HEK293 (cell line): ENCODE data around the gene MLLT10.

ENCODE experiments used
- CTCF ChIA-PET: fragments of 350-600 bp; formaldehyde crosslinking; extraction: SDS; loops from one replicate; lab custom pipeline; 2021; ENCODE audit warnings: antibody characterized with exemption; lab: Yijun Ruan, JAX
- POLR2A ChIA-PET: fragments of 300-600 bp; formaldehyde crosslinking; extraction: SDS; loops from one replicate; lab custom pipeline; 2020; ENCODE audit warnings: antibody characterized with exemption, inconsistent platforms; lab: Yijun Ruan, JAX
- H3K27ac ChIP-seq: fragments of 200-500 bp; sonication (Bioruptor generic); 2 replicates; pipeline ENCODE4 v1.5.1; 2014; ENCODE audit warnings: low read depth, low read length, control low read depth, inconsistent platforms; ENCODE audit errors: extremely low read depth
- H3K36me3 ChIP-seq, 2 experiments: fragments of 200-500 bp in 1 of 2; sonication (Bioruptor generic) in 1 of 2; 1 replicate in 1 of 2; 2 replicates in 1 of 2; pipeline ENCODE4 v1.5.1; 2014 to 2017; ENCODE audit warnings: inconsistent platforms in 2 of 2, low read length in 2 of 2; ENCODE audit not compliant: control insufficient read depth in 2 of 2, insufficient read depth in 1 of 2
- H3K4me1 ChIP-seq: fragments of 200-500 bp; sonication (Bioruptor generic); 2 replicates; pipeline ENCODE4 v1.5.1; 2014; ENCODE audit warnings: mild to moderate bottlenecking, low read length, inconsistent platforms; ENCODE audit not compliant: control insufficient read depth, insufficient read depth
- H3K4me3 ChIP-seq: 2 replicates; pipeline ENCODE4 v1.5.1; 2011; ENCODE audit warnings: low read depth, mild to moderate bottlenecking, control low read depth, low read length, moderate library complexity
- H3K9me3 ChIP-seq: fragments of 200-500 bp; sonication (Bioruptor generic); 2 replicates; pipeline ENCODE4 v1.5.1; 2014; ENCODE audit warnings: low read depth, low read length, inconsistent platforms; ENCODE audit not compliant: control insufficient read depth, insufficient read depth
- ATF2 ChIP-seq: fragments of 450-650 bp; formaldehyde crosslinking; IDR thresholded peaks from 2 replicates; pipeline ENCODE4 v1.5.1; 2016; ENCODE audit warnings: missing biosample characterization, missing genetic modification characterization, low read depth
- HIC1 ChIP-seq: fragments of 450-650 bp; formaldehyde crosslinking; IDR thresholded peaks from 2 replicates; pipeline ENCODE4 v1.5.1; 2016; ENCODE audit warnings: missing biosample characterization, missing genetic modification characterization
- OSR2 ChIP-seq: fragments of 450-650 bp; formaldehyde crosslinking; IDR thresholded peaks from 2 replicates; pipeline ENCODE4 v1.5.1; 2016; ENCODE audit warnings: missing biosample characterization, missing genetic modification characterization
- PRDM1 ChIP-seq: fragments of 450-650 bp; formaldehyde crosslinking; IDR thresholded peaks from 2 replicates; pipeline ENCODE4; 2016; ENCODE audit warnings: missing biosample characterization, missing genetic modification characterization
- PRDM4 ChIP-seq: fragments of 450-650 bp; formaldehyde crosslinking; IDR thresholded peaks from 2 replicates; pipeline ENCODE4 v1.5.1; 2017; ENCODE audit warnings: missing biosample characterization, missing genetic modification characterization
- SP2 ChIP-seq: fragments of 450-650 bp; formaldehyde crosslinking; IDR thresholded peaks from 2 replicates; pipeline ENCODE4 v1.5.1; 2016; ENCODE audit warnings: missing biosample characterization, missing genetic modification characterization
- SP7 ChIP-seq: fragments of 450-650 bp; formaldehyde crosslinking; IDR thresholded peaks from 2 replicates; pipeline ENCODE4 v1.5.1; 2016; ENCODE audit warnings: missing biosample characterization, missing genetic modification characterization
- TCF7L2 ChIP-seq: IDR thresholded peaks from 2 replicates; pipeline ENCODE4 v1.6.1; 2011; ENCODE audit warnings: low read depth, mild to moderate bottlenecking, inconsistent platforms, low read length, moderate library complexity, borderline replicate concordance
- WT1 ChIP-seq: fragments of 450-650 bp; formaldehyde crosslinking; IDR thresholded peaks from 2 replicates; pipeline ENCODE4 v1.5.1; 2016; ENCODE audit warnings: missing biosample characterization, missing genetic modification characterization
- ZBTB17 ChIP-seq: fragments of 450-650 bp; formaldehyde crosslinking; IDR thresholded peaks from 2 replicates; pipeline ENCODE4 v1.5.1; 2016; ENCODE audit warnings: missing biosample characterization, missing genetic modification characterization
- ZNF16 ChIP-seq: fragments of 450-650 bp; formaldehyde crosslinking; IDR thresholded peaks from 2 replicates; pipeline ENCODE4 v1.5.1; 2016; ENCODE audit warnings: low read depth, missing biosample characterization, missing genetic modification characterization
- ZNF202 ChIP-seq: fragments of 450-650 bp; formaldehyde crosslinking; IDR thresholded peaks from 2 replicates; pipeline ENCODE4 v1.5.1; 2016; ENCODE audit warnings: missing biosample characterization, missing genetic modification characterization, borderline replicate concordance
- ZNF335 ChIP-seq: fragments of 450-650 bp; formaldehyde crosslinking; conservative IDR thresholded peaks from 2 replicates; pipeline ENCODE4 v1.5.1; 2016; ENCODE audit warnings: missing biosample characterization, missing genetic modification characterization
- ZNF354C ChIP-seq: fragments of 450-650 bp; formaldehyde crosslinking; IDR thresholded peaks from 2 replicates; pipeline ENCODE4 v1.5.1; 2016; ENCODE audit warnings: missing biosample characterization, missing genetic modification characterization, low read depth, borderline replicate concordance
- ZNF433 ChIP-seq: fragments of 450-650 bp; formaldehyde crosslinking; IDR thresholded peaks from 2 replicates; pipeline ENCODE4 v1.5.1; 2016; ENCODE audit warnings: missing biosample characterization, missing genetic modification characterization, low read depth
- ZNF518A ChIP-seq: fragments of 450-650 bp; formaldehyde crosslinking; conservative IDR thresholded peaks from 2 replicates; pipeline ENCODE4 v1.5.1; 2016; ENCODE audit warnings: low read depth, missing biosample characterization, missing genetic modification characterization
- ZNF558 ChIP-seq: fragments of 450-650 bp; formaldehyde crosslinking; IDR thresholded peaks from 2 replicates; pipeline ENCODE4 v1.5.1; 2016; ENCODE audit warnings: missing biosample characterization, missing genetic modification characterization
- ZNF571 ChIP-seq: fragments of 450-650 bp; formaldehyde crosslinking; IDR thresholded peaks from 2 replicates; pipeline ENCODE4 v1.5.0; 2017; ENCODE audit warnings: missing biosample characterization, missing genetic modification characterization
- ZNF792 ChIP-seq: fragments of 450-650 bp; formaldehyde crosslinking; IDR thresholded peaks from 2 replicates; pipeline ENCODE4 v1.5.1; 2016; ENCODE audit warnings: missing biosample characterization, missing genetic modification characterization
- ZNF843 ChIP-seq: fragments of 450-650 bp; formaldehyde crosslinking; IDR thresholded peaks from 2 replicates; pipeline ENCODE4 v1.5.1; 2016; ENCODE audit warnings: missing biosample characterization, missing genetic modification characterization

The MLLT10 gene

GRCh38 chr10:21487416-21488180 is 46.4 kb upstream of the MLLT10 start:
- Histone ChIP-seq H3K4me3 (no peak overlapping the region), H3K4me1 (peaks cover 9% of the 10 kb centered on the region), H3K27ac (no peak overlapping the region), H3K36me3 (no peaks in the 10 kb centered on the region), H3K9me3 (no peaks in the 10 kb centered on the region)
- POLR2A ChIA-PET = interaction anchor here (0.7 kb wide), 2 partner anchors 132 to 202 kb away, joined by 3 read pairs; no protein-coding TSS in a partner anchor
- no peak for TF ChIP-seq PRDM4 (tag by site-specific recombination)
- no peak for TF ChIP-seq ZNF843
- TF ChIP-seq ATF2 = no peak
- TF ChIP-seq OSR2 = no peak
- TF ChIP-seq ZNF433 (tag by site-specific recombination) = no peak
- no peak for TF ChIP-seq PRDM1 (tag by site-specific recombination)
- no peak for TF ChIP-seq ZNF354C (tag by site-specific recombination)
- TF ChIP-seq ZNF571 (tag by site-specific recombination) = no peak
- no peak for TF ChIP-seq SP7 (tag by site-specific recombination)
- no peak for TF ChIP-seq ZNF792 (tag by site-specific recombination)
- TF ChIP-seq SP2 (tag by site-specific recombination) = no peak
- no peak for TF ChIP-seq ZNF518A (tag by site-specific recombination)
- TF ChIP-seq ZNF335 (tag by site-specific recombination) = no peak
- TF ChIP-seq WT1 (tag by site-specific recombination) = no peak
- TF ChIP-seq ZNF202 (tag by site-specific recombination) = no peak
- TF ChIP-seq ZNF16 (tag by site-specific recombination) = no peak
- no peak for TF ChIP-seq HIC1 (tag by site-specific recombination)
- TF ChIP-seq ZBTB17 (tag by site-specific recombination) = no peak
- TF ChIP-seq ZNF558 = no peak
- TF ChIP-seq TCF7L2 = no peak
- CTCF ChIA-PET = no interaction called here
